HG03575 (cell line): ENCODE data around the gene ATP6V0E1.

Experiments used
- ATAC-seq: cut with Tn5 transposase; IDR thresholded peaks from one replicate; pipeline ENCODE4 v1.9.1; 2021; ENCODE audit not compliant: unreplicated experiment, insufficient number of reproducible peaks, low FRiP score; ENCODE audit errors: extremely low read depth

The ATP6V0E1 gene

GRCh38 chr5:172983542-172984243 lies at the start of gene ATP6V0E1:
Gene ATP6V0E1, plus strand, starts transcription at chr5:172983771. Its CDS starts 90 bp downstream, at chr5:172983861.
- no peak for ATAC-seq

- no peak for ATAC-seq
These were observed 48.5 kb upstream of the ATP6V0E1 start for GRCh38 chr5:172935096-172935495.

- ATAC-seq = no peak
These were observed 47.2 kb upstream of the ATP6V0E1 start for GRCh38 chr5:172936401-172936800.

- ATAC-seq = no peak
These were observed 44.5 kb upstream of the ATP6V0E1 start for GRCh38 chr5:172939071-172939470.

- no peak for ATAC-seq
These were observed 43.8 kb upstream of the ATP6V0E1 start for GRCh38 chr5:172939611-172940267.

- no peak for ATAC-seq
These were observed 43.1 kb upstream of the ATP6V0E1 start for GRCh38 chr5:172940268-172941066.

GRCh38 chr5:172941067-172941516 lies 42.5 kb upstream of the ATP6V0E1 start:
- no peak for ATAC-seq

- ATAC-seq = no peak
These were observed 41.0 kb upstream of the ATP6V0E1 start for GRCh38 chr5:172942556-172942955.

- ATAC-seq = no peak
These were observed 40.2 kb upstream of the ATP6V0E1 start for GRCh38 chr5:172943283-172943841.

- ATAC-seq = no peak
These were observed 39.7 kb upstream of the ATP6V0E1 start for GRCh38 chr5:172943906-172944305.

- no peak for ATAC-seq
These were observed 38.8 kb upstream of the ATP6V0E1 start for GRCh38 chr5:172944741-172945140.

GRCh38 chr5:172945151-172945550 lies 38.4 kb upstream of the ATP6V0E1 start:
- no peak for ATAC-seq

GRCh38 chr5:172946146-172946545 lies 37.4 kb upstream of the ATP6V0E1 start:
- no peak for ATAC-seq

GRCh38 chr5:172949426-172949825 lies 34.1 kb upstream of the ATP6V0E1 start:
- no peak for ATAC-seq

- no peak for ATAC-seq
These were observed 33.2 kb upstream of the ATP6V0E1 start for GRCh38 chr5:172950176-172950965.

GRCh38 chr5:172951371-172952033 lies 32.1 kb upstream of the ATP6V0E1 start:
- no peak for ATAC-seq

- no peak for ATAC-seq
These were observed 31.5 kb upstream of the ATP6V0E1 start for GRCh38 chr5:172952034-172952511.
